SJCRH30 (cell line): Measurements from ENCODE around the gene FAM216A. TPM values are rescaled to one million over a fixed set of nuclear protein-coding genes. Genes with fewer than 3 reads are reported as not detected.
A peak's percentile ranks its signal among the peaks of the same experiment; 100 is the strongest.
"Not testable (repeated sequence)": the region's sequence is repeated elsewhere in the genome, so short reads cannot be mapped to it uniquely, and the experiment has no call there.

ENCODE experiments used
- DNase-seq, 2 experiments: peaks; one replicate each; pipeline ENCODE4 v3.0.0-alpha.2; 2015 to 2020
- H3K27ac ChIP-seq: fragments of 250-450 bp; sonication (Bioruptor Pico); 2 replicates; pipeline ENCODE4 v1.5.1; 2020; ENCODE audit warnings: mild to moderate bottlenecking, moderate library complexity
- H3K27me3 ChIP-seq: fragments of 250-450 bp; sonication (Bioruptor Pico); 2 replicates; pipeline ENCODE4 v1.5.1; 2020; ENCODE audit warnings: mild to moderate bottlenecking, moderate library complexity
- H3K36me3 ChIP-seq: fragments of 250-450 bp; sonication (Bioruptor Pico); 2 replicates; pipeline ENCODE4 v1.5.1; 2020; ENCODE audit warnings: mild to moderate bottlenecking, moderate library complexity
- H3K4me1 ChIP-seq: fragments of 250-450 bp; sonication (Bioruptor Pico); 2 replicates; pipeline ENCODE4 v1.5.1; 2020; ENCODE audit warnings: mild to moderate bottlenecking, moderate library complexity
- H3K4me3 ChIP-seq: fragments of 250-450 bp; sonication (Bioruptor Pico); 2 replicates; pipeline ENCODE4 v1.5.1; 2020; ENCODE audit warnings: mild to moderate bottlenecking, moderate library complexity
- H3K9me3 ChIP-seq: fragments of 250-450 bp; sonication (Bioruptor Pico); replicated peaks from 2 replicates; pipeline ENCODE4 v1.5.1; 2020; ENCODE audit warnings: mild to moderate bottlenecking, moderate library complexity
- total RNA-seq: library from RNA; depleted of rRNA; stranded (reverse); fragments of >200 nt; shearing (Covaris generic); gene quantifications from 2 replicates; pipeline ENCODE4 v1.2.3, GENCODE V29; 2014

Gene FAM216A
- total RNA-seq, 1 experiment from 2014 or later: 30.2 TPM

DNA sequence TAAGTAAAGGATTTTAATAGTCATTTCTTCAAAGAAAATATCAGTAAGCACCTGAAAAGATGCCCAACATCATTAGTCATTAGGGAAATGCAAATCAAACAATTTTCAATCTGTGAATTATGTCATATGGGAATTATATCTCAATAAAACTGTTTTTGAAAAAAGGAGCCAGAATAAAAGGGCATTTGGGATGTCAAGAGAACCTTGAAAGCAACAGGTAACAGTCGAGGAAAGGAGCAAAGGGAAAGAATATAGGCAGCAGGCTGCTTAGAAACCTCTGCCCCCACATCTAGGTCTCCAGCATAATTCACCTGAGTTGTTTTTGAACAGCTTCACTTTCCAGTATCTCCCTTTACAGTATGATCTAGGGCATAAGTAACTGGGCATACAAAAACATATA, 45.7 kb downstream of the FAM216A start:
- Histone ChIP-seq H3K4me1 (no peaks in the 10 kb centered on the region), H3K27ac (no peak overlapping the region), H3K27me3 (no peaks in the 10 kb centered on the region), H3K36me3 (no peaks in the 10 kb centered on the region), H3K4me3 (no peak overlapping the region), H3K9me3 (no peaks in the 10 kb centered on the region)
- DNase-seq: no peak

DNA sequence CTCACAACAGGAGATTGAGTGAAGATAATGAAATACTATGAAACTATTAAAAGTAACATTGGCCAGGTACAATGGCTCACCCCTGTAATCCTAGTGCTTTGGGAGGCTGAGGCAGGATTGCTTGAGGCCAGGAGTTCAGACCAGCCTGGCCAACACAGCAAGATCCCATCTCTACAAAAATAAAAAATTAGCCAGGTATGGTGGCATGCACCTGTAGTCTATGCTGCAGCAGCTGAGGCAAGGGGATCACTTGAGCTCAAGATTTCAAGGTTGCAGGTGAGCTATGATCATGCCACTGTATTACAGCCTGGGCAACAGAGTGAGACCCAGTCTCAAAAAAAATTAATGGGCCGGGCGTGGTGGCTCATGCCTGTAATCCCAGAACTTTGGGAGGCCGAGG, 48.4 kb downstream of the FAM216A start:
- Histone ChIP-seq H3K27me3 (no peaks in the 10 kb centered on the region), H3K36me3 (no peaks in the 10 kb centered on the region), H3K4me1 (no peaks in the 10 kb centered on the region), H3K27ac (no peak overlapping the region), H3K9me3 (no peaks in the 10 kb centered on the region), H3K4me3 (no peak overlapping the region)
- no peak for DNase-seq

DNA sequence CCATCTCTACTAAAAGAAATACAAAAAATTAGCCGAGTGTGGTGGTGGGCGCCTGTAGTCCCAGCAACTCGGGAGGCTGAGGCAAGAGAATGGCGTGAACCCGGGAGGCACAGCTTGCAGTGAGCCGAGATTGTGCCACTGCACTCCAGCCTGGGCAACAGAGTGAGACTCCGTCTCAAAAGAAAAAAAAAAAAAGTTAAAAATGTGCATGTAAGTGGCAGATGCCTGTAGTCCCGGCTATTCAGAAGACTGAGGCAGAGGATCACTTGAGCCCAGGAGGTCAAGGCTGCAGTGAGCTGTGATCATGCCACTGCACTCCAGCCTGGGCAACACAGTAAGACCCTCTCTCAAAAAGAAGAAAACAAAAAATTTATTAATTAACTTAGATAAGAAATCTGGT, 49.4 kb downstream of the FAM216A start:
- not testable (repeated sequence) for H3K4me3 ChIP-seq, H3K9me3 ChIP-seq, H3K27me3 ChIP-seq, H3K36me3 ChIP-seq, H3K4me1 ChIP-seq, DNase-seq, H3K27ac ChIP-seq

DNA sequence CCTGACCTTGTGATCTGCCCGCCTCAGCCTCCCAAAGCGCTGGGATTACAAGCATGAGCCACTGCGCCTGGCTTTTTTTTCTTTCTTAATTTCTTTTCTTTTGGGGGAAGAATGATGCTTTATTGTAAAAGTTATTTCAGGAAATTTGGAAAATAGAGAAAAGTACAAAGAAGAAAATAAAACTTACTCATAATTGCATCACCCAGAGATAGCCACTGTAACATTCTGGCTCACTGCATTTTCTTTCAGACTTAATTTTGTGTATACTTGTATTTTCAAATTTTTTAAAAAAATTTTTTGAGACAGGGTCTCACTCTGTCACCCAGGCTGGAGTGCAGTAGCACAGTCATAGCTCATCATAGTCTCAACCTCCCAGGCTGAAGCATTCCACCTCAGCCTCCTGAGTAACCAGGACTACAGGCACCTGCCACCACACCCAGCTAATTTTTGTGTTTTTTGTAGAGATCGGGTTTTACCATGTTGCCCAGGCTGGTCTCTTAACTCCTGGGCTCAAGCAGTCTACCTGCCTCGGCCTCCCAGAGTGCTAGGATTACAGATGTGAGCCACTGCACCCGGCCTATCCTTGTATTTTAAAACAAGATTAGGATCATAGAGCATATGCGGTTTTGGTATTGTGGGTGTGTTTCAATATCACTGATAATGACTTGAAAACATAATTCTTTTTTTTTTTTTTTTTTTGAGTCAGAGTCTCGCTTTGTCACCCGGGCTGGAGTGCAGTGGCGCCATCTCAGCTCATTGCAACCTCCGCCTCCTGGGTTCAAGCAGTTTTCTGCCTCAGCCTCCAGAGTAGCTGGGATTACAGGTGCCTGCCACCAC, 52.4 kb downstream of the FAM216A start:
- H3K4me1 ChIP-seq, H3K36me3 ChIP-seq, H3K9me3 ChIP-seq: not testable (repeated sequence)

DNA sequence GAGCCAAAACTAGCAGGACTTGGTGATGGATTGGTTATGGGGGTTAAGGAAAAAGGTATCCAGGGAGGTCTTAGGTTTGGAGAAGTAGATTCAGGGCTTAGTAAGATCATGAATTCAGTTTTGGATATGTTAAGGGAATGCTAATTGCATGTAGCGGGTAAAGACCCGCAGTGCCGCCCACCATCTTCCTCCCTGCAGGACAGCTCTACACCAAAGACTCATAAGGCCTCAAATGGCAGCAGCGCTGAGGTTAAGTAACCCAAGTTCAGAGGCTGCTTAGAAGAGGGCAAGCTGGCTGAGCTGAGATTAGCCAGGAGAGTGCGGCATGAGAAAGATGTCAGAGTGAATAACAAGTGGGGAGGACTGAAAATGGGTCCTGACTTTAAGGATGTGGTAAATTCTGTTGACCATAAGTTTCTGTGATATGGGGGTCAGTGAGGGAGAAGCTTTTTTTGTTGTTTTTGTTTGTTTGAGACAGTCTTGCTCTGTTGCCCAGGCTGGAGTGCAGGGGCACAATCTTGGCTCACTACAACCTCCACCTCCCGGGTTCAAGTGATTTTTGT, 59.7 kb downstream of the FAM216A start:
- H3K27me3 ChIP-seq: no peaks in the 10 kb centered on the region

More for the DNA sequence above, 52.4 kb downstream of the FAM216A start:
- H3K27ac ChIP-seq, DNase-seq, H3K27me3 ChIP-seq, H3K4me3 ChIP-seq: not testable (repeated sequence)

DNA sequence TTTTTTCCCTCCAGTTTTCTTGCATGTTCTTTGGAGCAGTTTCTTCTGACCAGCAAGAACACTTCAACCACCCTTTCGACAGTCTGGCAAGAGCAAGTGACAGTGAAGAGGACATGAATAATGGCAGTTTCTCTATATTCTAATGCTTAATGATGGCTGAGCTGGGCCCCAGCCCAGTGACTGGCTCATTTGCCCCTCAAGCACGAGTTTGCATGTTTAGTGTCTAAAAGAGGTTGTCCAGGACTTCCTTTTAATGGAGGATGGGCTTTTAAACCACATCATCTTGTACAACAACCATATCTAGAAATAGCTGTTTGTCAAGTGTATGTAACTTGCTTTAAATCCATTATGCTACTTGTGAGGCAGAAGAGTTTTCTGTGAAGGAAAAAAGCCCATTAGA, 61.9 kb downstream of the FAM216A start:
- H3K4me3 ChIP-seq: no peak overlapping the region
- no peaks in the 10 kb centered on the region for H3K9me3 ChIP-seq
- no peak for DNase-seq
- H3K27ac ChIP-seq: no peak overlapping the region
- H3K4me1 ChIP-seq: no peaks in the 10 kb centered on the region
- H3K27me3 ChIP-seq: no peaks in the 10 kb centered on the region
- peaks cover 8% of the 10 kb centered on the region for H3K36me3 ChIP-seq

More for the DNA sequence above, 59.7 kb downstream of the FAM216A start:
- no peaks in the 10 kb centered on the region for H3K9me3 ChIP-seq
- no peak overlapping the region for H3K27ac ChIP-seq
- peaks cover 3% of the 10 kb centered on the region; the same call in 1 of the 2 replicates for H3K36me3 ChIP-seq
- no peak overlapping the region for H3K4me3 ChIP-seq
- DNase-seq: no peak
- H3K4me1 ChIP-seq: no peaks in the 10 kb centered on the region

DNA sequence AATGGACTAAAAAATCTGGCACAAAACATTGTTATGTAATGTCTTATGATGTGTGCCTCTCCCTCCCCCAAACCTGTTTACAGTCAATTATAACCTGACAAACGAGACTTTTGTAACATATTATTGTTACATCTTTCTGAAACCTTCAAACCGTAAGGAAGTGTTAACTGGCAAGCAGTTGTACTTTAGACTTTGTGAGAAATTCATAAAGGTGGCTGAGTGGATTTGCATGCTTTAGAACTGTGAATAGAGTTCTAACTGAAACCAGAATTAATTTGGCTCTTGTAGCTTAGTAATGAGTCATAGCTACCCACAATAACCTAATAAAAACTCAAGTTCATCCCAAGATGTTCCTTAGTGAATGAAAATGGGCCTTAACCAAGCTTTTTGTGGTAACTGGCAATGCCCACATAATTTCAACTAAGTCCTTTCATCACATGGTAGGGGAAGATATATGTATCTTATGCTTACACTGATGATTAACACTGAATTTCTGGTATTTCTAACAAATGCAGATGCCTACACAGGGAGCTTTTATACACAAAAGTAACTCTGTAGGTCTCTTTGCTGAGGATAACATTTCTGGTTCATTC, 63.2 kb downstream of the FAM216A start:
- Histone ChIP-seq H3K4me1 (peaks cover 5% of the 10 kb centered on the region), H3K4me3 (no peak overlapping the region), H3K27ac (no peak overlapping the region), H3K9me3 (no peaks in the 10 kb centered on the region), H3K36me3 (peaks cover 9% of the 10 kb centered on the region), H3K27me3 (no peaks in the 10 kb centered on the region)
- DNase-seq: no peak

DNA sequence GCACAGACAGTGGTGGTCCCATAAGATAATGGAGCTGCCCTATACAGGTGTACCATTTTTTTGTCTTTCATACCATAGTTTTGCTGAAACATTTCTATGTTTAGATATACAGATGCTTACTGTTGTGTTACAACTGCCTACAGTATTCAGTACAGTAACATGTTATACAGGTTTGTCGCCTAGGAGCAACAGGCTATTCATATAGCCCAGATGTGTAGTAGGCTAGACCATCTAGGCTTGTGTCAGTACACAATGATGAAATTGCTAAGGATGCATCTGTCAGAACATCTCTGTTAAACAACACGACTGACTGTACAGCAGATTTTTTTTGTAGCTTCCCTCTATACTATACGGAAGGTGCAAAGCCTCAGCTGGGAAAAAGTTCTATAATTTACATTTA, 64.0 kb downstream of the FAM216A start:
- no peak overlapping the region for H3K27ac ChIP-seq
- no peaks in the 10 kb centered on the region for H3K9me3 ChIP-seq
- no peaks in the 10 kb centered on the region for H3K27me3 ChIP-seq
- H3K4me1 ChIP-seq: peaks cover 9% of the 10 kb centered on the region
- DNase-seq: no peak
- no peak overlapping the region for H3K4me3 ChIP-seq
- peaks cover 9% of the 10 kb centered on the region for H3K36me3 ChIP-seq

DNA sequence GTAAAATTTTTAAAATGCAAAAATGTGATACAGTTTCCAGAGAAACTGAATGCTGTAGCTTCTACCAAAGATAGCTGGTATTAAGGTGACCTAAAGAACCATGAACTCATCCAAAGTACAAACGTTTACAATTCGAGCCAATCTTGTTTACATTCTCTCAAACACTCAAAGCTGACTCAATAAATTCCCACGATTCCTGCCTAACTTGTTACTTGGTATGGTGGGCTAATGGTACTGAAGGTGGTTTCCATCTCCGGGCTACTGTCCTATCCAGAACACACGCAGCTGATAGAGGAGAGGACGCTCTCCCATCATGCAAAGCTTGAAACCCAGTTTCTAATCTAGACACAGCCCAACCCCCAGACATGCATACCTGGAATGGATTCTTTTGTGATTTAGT, 65.0 kb downstream of the FAM216A start:
- Histone ChIP-seq H3K36me3 (peaks cover 10% of the 10 kb centered on the region), H3K27ac (no peak overlapping the region), H3K27me3 (no peaks in the 10 kb centered on the region), H3K9me3 (no peaks in the 10 kb centered on the region), H3K4me1 (peaks cover 19% of the 10 kb centered on the region), H3K4me3 (no peak overlapping the region)
- DNase-seq: no peak

DNA sequence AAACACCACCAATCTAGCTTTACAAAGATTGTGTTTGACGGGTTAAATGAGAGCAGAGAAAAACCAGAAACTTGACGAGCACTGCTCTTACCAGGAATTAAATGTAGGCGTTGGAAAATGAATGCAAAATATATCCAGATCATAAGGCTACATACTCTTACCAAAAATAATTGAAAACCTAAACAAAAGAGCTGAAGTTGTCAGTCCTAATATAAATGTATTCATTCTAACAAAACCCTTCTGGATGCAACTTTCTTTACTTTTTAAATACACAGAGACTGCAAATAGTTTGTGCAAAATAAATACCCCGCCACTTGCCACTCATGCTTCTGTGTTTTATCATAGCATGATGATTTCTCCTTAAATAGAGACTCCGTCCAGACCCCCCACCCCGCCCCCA, 66.2 kb downstream of the FAM216A start:
- H3K4me1 ChIP-seq: peaks cover 20% of the 10 kb centered on the region
- H3K36me3 ChIP-seq: peaks cover 11% of the 10 kb centered on the region
- DNase-seq: no peak

DNA sequence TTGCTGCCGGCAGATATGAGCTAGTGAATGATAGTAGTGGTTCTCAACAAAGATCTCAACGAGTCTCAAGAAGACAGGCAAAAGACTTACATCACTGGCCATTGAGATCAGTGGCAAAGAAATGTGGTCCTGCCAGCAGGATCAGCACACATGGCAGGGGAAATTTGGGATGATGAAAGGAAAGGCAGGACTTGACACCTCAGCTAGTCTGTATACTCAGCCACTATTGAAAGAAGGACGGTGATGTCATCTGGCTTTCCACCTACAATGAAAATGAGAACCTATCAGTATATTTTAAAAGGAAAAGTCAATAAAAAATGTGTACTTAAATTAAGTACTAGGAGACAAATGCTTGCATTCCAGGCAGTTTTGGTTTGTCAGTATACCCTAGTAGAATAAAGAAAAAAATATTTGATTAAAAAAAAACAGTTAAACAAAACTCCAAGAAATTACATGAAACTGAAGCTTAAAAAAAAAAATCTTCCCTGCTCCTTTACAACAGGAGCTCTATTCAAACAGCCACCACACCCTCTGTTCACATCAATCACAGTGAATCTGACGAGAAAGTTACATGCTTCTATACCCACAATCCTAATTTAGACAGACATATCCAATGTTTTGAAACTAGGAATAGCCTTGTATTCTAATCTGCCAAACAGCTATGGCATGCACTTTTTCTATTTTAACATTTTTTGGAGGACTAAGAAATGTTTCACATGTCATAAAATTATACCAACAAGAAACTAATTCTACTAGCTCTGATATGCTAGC, 68.4 kb downstream of the FAM216A start:
- H3K27ac ChIP-seq: peak overlapping the region; percentile 84

More for the DNA sequence above, 66.2 kb downstream of the FAM216A start:
- no peaks in the 10 kb centered on the region for H3K9me3 ChIP-seq
- H3K27ac ChIP-seq: no peak overlapping the region
- H3K27me3 ChIP-seq: no peaks in the 10 kb centered on the region
- H3K4me3 ChIP-seq: no peak overlapping the region

DNA sequence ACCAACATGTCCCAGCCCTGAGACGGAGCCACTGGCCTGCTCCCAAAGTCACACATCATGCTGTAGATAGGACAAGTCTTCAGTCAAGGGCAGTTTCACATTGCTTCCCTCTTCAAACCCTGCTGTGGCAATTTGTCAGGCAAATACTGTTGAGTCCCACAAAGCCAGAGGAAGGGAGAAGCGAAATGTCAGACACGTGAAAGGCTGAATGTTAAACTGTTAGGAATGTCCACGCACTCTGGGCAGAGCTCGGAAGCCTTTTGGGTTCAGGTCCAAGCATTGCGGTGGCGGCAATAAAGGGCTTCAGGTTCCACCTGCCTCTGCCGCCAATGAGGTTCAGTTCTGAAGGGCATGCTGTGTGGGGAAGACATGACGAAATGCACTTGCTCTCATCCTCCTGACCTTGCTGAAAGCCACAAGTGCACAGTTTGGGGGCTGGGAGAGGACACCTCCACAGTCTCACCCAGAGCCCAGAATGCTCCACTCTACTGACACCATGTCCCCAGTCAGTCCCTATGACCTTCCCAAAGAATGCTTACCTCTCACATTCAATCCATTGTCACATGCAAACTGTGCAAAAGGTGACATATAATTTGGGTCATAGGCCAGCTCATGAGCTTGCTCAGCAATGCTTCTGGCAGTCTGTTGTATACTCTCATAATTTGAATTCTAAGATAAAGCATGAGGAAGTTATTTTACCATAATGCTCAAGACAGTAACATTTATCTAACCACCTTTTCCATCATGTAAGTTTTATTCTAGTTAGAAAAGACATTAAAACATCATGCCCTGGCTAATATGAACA, 69.2 kb downstream of the FAM216A start:
- DNase-seq: peak; percentile 78 to 83
- H3K27ac ChIP-seq: peak overlapping the region; percentile 84
- H3K27me3 ChIP-seq: no peaks in the 10 kb centered on the region
- H3K4me1 ChIP-seq: peaks cover 20% of the 10 kb centered on the region
- H3K9me3 ChIP-seq: no peaks in the 10 kb centered on the region
- H3K4me3 ChIP-seq: no peak overlapping the region
- H3K36me3 ChIP-seq: peaks cover 7% of the 10 kb centered on the region; the same call in 1 of the 2 replicates

More for the DNA sequence above, 68.4 kb downstream of the FAM216A start:
- Histone ChIP-seq H3K27me3 (no peaks in the 10 kb centered on the region), H3K4me1 (peaks cover 20% of the 10 kb centered on the region), H3K4me3 (no peak overlapping the region), H3K36me3 (peaks cover 7% of the 10 kb centered on the region; the same call in 1 of the 2 replicates), H3K9me3 (no peaks in the 10 kb centered on the region)
- peak; percentile 63 to 83 for DNase-seq

DNA sequence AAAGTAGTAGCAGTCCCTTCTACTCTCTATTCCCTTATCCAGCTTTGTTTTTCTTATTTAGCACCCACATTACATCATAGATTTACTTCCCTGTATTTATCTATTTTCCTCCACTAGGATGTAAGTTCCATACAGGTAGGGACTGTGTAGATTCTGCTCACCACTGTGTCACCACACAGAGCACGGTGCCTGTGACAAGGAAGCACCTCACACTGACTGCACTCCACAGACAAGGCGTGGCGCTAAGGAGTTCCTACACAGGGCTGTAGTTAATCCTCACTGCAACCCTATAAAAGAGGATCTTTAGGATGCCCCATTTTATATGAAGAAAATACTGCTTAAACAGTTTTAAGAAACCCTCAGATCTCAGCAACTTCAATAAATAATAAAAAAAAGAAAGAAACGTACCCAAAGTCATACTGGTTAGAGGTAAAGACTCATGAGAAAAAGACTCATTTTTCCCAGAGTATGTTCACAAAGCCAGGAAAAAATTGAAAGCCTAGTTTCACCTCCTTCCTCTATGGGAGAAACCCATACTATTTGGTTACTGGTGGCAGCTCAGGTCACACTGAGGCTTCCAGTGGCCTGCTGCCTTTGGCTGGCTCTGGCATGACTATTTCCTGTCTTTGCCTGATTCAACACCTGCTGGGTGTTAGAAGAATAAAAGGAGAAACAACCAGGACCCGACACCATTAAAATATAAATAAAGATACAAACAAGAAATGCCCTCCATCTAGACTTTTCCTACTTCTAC, 70.4 kb downstream of the FAM216A start:
- no peak overlapping the region for H3K4me3 ChIP-seq
- H3K36me3 ChIP-seq: peaks cover 7% of the 10 kb centered on the region
- H3K9me3 ChIP-seq: no peaks in the 10 kb centered on the region
- no peak overlapping the region for H3K27ac ChIP-seq
- H3K27me3 ChIP-seq: no peaks in the 10 kb centered on the region
- DNase-seq: no peak
- H3K4me1 ChIP-seq: peaks cover 20% of the 10 kb centered on the region
